Osteoblast (primary cell): ENCODE data around the gene ANKRD66. TPM values are rescaled to one million over a fixed set of nuclear protein-coding genes. Genes with fewer than 3 reads are reported as not detected.

Source experiments
- DNase-seq: peaks from one replicate; pipeline ENCODE4 v3.0.0; 2011; ENCODE audit warnings: low spot score, mixed read lengths; ENCODE audit not compliant: insufficient read length; ENCODE audit errors: missing footprints
- H2AFZ ChIP-seq: 2 replicates; pipeline ENCODE4 v1.6.0; 2011; ENCODE audit warnings: mild to moderate bottlenecking, low read length
- H3K27ac ChIP-seq: 2 replicates; pipeline ENCODE4 v1.5.1; 2011; ENCODE audit warnings: mild to moderate bottlenecking, low read depth, low read length, moderate library complexity
- H3K27me3 ChIP-seq: 2 replicates; pipeline ENCODE4 v1.6.0; 2012; ENCODE audit warnings: mild to moderate bottlenecking, control low read depth, inconsistent platforms, low read length, moderate library complexity; ENCODE audit not compliant: insufficient read depth
- H3K36me3 ChIP-seq: 2 replicates; pipeline ENCODE4 v1.5.1; 2011; ENCODE audit warnings: mild to moderate bottlenecking, low read length, control low read depth, moderate library complexity; ENCODE audit not compliant: insufficient read depth
- H3K4me1 ChIP-seq: 2 replicates; pipeline ENCODE4 v1.5.1; 2011; ENCODE audit warnings: mild to moderate bottlenecking, low read length, control low read depth, moderate library complexity; ENCODE audit not compliant: insufficient read depth
- H3K4me2 ChIP-seq: 2 replicates; pipeline ENCODE4 v1.6.0; 2011; ENCODE audit warnings: mild to moderate bottlenecking, low read length; ENCODE audit not compliant: insufficient read depth
- H3K4me3 ChIP-seq: fragments of 200-600 bp; sonication (generic); 3 replicates; pipeline ENCODE4 v1.5.1; 2012; ENCODE audit warnings: mild to moderate bottlenecking, low read length, inconsistent platforms; ENCODE audit not compliant: insufficient read depth
- H3K79me2 ChIP-seq: 2 replicates; pipeline ENCODE4 v1.6.0; 2012; ENCODE audit warnings: mild to moderate bottlenecking, low read length, control low read depth, inconsistent platforms; ENCODE audit not compliant: insufficient read depth
- H3K9me3 ChIP-seq: 2 replicates; pipeline ENCODE4 v1.5.1; 2011; ENCODE audit warnings: low read depth, low read length, control low read depth
- H4K20me1 ChIP-seq: 2 replicates; pipeline ENCODE4 v1.6.0; 2012; ENCODE audit warnings: mild to moderate bottlenecking, low read length, control low read depth; ENCODE audit not compliant: insufficient read depth
- total RNA-seq: library from RNA; depleted of rRNA; stranded (reverse); fragments of >200 nt; gene quantifications from 2 replicates; pipeline ENCODE4 v1.2.3, GENCODE V29; 2012
- TF ChIP-seq, protein P1 (sequence below): IDR thresholded peaks from 2 replicates; pipeline ENCODE4 v1.5.1; 2011; ENCODE audit warnings: mild to moderate bottlenecking, low read depth, low read length, moderate library complexity; ENCODE audit errors: extremely low read depth

ANKRD66 gene
- total RNA-seq, 1 donor, result not detected

DNA sequence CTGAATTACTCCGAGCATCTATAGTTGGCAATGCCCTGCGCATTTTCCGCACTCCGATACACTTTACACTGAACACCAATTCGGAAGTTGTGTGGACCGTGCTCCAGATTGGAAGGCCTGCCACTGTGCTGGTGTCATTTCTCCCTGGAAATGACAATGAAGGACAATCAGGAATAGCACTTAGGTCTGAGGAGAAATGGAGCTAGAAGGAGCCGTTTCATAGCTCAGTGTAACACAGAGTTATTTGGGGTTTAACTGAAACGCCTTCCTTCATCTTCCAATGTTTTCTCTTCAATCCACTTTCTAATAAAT is 11.1 kb upstream of the ANKRD66 start:
- H3K79me2 ChIP-seq, result no peaks in the 10 kb centered on the region
- peak overlapping the region; percentile 43 for H3K4me3 ChIP-seq
- no peaks in the 10 kb centered on the region for H3K9me3 ChIP-seq
- H2AFZ ChIP-seq, result no peak overlapping the region
- DNase-seq, result no peak
- no peak overlapping the region for H3K27ac ChIP-seq
- H3K36me3 ChIP-seq, result no peaks in the 10 kb centered on the region
- peaks cover 38% of the 10 kb centered on the region for H3K27me3 ChIP-seq
- no peaks in the 10 kb centered on the region for H3K4me1 ChIP-seq
- peak overlapping the region; percentile 23 for H3K4me2 ChIP-seq
- TF ChIP-seq, protein P1, sequence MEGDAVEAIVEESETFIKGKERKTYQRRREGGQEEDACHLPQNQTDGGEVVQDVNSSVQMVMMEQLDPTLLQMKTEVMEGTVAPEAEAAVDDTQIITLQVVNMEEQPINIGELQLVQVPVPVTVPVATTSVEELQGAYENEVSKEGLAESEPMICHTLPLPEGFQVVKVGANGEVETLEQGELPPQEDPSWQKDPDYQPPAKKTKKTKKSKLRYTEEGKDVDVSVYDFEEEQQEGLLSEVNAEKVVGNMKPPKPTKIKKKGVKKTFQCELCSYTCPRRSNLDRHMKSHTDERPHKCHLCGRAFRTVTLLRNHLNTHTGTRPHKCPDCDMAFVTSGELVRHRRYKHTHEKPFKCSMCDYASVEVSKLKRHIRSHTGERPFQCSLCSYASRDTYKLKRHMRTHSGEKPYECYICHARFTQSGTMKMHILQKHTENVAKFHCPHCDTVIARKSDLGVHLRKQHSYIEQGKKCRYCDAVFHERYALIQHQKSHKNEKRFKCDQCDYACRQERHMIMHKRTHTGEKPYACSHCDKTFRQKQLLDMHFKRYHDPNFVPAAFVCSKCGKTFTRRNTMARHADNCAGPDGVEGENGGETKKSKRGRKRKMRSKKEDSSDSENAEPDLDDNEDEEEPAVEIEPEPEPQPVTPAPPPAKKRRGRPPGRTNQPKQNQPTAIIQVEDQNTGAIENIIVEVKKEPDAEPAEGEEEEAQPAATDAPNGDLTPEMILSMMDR, result no peak
- H4K20me1 ChIP-seq, result no peaks in the 10 kb centered on the region

DNA sequence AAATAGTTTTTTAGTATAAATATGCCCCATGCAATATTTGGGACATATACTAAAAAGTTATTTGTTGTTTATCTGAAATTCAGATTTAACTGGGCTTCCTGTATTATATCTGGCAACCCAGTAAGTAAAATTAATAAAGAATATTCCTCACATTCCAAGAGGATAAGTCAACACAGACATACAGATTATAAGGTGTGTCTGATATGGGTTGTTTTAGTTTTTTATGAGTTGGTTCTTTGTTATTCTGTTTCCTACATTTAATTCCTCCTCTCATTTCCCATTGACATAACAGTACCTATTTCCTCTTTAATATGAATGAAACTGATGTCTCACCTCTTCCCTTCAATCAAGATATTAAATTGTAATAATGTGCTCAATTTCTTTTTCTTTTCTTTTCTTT is 9.8 kb upstream of the ANKRD66 start:
- Histone ChIP-seq H3K4me2 (no peak overlapping the region), H2AFZ (no peak overlapping the region), H4K20me1 (no peaks in the 10 kb centered on the region), H3K36me3 (no peaks in the 10 kb centered on the region), H3K4me1 (no peaks in the 10 kb centered on the region), H3K9me3 (no peaks in the 10 kb centered on the region), H3K79me2 (no peaks in the 10 kb centered on the region), H3K27ac (no peak overlapping the region), H3K27me3 (peaks cover 38% of the 10 kb centered on the region), H3K4me3 (no peak overlapping the region)
- no peak for DNase-seq
- TF ChIP-seq, protein P1, result no peak

DNA sequence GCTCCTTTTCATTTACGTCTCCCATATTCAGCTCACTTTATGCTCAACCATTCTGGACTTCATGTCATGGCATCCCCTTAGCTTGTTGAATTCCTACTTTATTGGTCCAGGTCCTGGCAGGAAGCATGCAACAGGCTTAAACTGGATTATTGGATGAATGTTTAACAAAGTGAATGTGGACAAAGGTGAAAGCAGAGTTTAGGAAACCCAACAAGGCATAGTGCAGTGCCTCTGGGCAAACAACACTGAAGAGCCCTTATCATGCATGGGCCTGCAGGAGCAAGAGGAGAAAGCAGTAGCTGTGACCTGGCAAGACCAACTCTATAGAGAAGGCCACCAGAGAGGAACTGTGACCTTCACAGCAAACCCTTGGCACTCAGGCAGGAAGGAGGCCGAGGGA is 5.3 kb upstream of the ANKRD66 start:
- Histone ChIP-seq H3K27me3 (peaks cover 2% of the 10 kb centered on the region), H3K9me3 (no peaks in the 10 kb centered on the region), H3K79me2 (no peaks in the 10 kb centered on the region), H3K4me3 (no peak overlapping the region), H3K4me2 (no peak overlapping the region), H3K4me1 (no peaks in the 10 kb centered on the region), H4K20me1 (no peaks in the 10 kb centered on the region), H3K27ac (no peak overlapping the region), H3K36me3 (no peaks in the 10 kb centered on the region), H2AFZ (no peak overlapping the region)
- TF ChIP-seq, protein P1, result no peak
- no peak for DNase-seq

DNA sequence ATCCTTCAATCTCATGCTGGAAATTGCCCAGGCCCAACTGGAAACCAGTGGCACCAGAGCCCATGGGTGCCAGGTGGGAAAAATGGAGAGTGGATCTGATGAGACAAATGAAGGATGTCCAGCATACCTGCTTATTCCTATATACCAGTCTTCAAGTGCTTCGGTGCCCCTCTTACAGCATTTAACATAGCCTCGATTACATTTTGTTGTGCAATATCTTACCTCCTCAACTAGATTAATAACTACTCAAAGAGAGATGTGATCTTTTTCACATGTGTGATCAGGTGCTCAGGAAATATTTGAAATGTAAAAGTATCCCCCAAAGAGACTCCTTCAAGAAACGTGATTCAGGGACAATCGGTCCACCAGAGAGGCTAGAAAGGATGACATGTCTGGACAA is 4.8 kb upstream of the ANKRD66 start:
- H3K4me1 ChIP-seq, result no peaks in the 10 kb centered on the region
- H3K36me3 ChIP-seq, result no peaks in the 10 kb centered on the region
- TF ChIP-seq, protein P1, result no peak
- no peaks in the 10 kb centered on the region for H3K9me3 ChIP-seq
- H3K4me2 ChIP-seq, result no peak overlapping the region
- no peak overlapping the region for H3K4me3 ChIP-seq
- H2AFZ ChIP-seq, result no peak overlapping the region
- no peak overlapping the region for H3K27ac ChIP-seq
- no peak for DNase-seq
- no peaks in the 10 kb centered on the region for H3K27me3 ChIP-seq
- no peaks in the 10 kb centered on the region for H4K20me1 ChIP-seq
- H3K79me2 ChIP-seq, result no peaks in the 10 kb centered on the region
